ENCODE results near the gene COQ4.
A peak's percentile ranks its signal among the peaks of the same experiment; 100 is the strongest.
"Not testable (repeated sequence)": the region's sequence is repeated elsewhere in the genome, so short reads cannot be mapped to it uniquely, and the experiment has no call there.

The COQ4 gene

DNA sequence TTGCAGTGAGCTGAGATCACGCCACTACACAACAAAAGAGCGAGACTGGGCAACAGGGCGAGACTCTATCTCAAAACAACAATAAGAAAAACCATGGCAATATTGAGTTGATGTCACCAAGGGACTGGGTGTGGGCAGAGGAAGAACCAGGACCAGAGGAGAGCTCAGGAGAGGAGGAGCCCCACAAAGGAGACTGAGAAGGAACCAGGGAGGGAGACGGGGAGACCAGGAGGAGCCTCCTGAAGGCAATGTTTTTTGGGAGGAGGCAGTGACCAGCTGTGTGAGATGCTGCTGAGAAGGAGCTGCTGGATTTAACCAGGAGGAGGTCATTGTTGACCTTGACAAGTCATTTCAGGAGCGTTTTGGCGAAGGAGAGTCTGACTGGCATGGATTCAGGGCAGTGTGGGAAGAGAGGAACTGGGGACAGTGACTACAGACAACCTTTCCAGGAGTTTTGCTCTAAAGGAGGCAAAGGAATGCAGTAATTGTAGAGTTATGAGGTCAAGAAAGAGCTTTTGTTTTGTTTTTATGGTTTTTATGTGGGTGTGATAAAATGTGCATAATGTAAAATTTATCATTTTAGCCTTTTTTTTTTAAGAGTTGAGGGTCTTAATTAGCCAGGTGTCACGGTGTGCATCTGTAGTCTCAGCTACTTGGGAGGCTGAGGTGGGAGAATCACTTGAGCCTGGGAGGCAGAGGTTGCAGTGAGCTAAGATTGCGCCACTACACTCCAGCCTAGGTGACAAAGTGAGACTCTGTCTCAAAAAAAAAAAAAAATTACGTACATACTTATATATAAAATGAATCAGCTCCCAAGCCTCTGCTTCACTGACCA lies 18.3 kb upstream of the COQ4 start:
- no peak for DNase-seq

GRCh38 chr9:128304971-128305288 lies 17.7 kb upstream of the COQ4 start:
- DNase-seq: no peak

- DNase-seq: no peak
These were observed 13.1 kb upstream of the COQ4 start for GRCh38 chr9:128309551-128309950.

GRCh38 chr9:128310461-128310860 lies 12.2 kb upstream of the COQ4 start:
- no peak for DNase-seq

GRCh38 chr9:128314697-128315096 lies 7.9 kb upstream of the COQ4 start:
- no peak for DNase-seq

- DNase-seq: no peak
These were observed 6.2 kb upstream of the COQ4 start for GRCh38 chr9:128316421-128316820.

- no peak for DNase-seq
These were observed 5.0 kb upstream of the COQ4 start for GRCh38 chr9:128317629-128318028.

- DNase-seq: no peak
These were observed 1.3 kb upstream of the COQ4 start for GRCh38 chr9:128321343-128321742.

DNA sequence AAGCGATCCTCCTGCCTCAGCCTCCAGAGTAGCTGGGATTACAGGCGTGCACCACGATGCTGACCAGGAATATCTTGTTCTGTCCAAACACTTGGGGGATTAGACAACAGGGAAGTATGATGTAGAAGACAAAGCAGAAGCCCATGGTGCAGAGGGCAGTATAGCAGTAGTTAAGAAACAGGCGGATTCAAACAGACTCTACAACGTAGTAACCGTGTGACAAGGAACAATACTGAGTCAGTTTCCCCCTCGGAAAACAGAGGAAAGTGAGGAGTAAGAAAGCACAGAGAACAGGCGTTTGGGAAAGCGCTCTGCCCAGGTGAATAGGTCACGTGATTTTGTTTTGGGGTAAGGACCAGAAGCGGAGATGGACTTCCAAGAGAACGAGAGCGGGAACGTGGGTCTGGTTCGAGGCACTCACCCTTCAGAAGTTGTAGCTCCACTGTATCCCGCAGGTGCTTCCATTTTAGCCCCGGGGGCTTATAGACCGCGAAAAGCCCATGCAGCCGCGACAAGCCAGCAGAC lies 698 bp upstream of the COQ4 start:
- no peak for DNase-seq

DNA sequence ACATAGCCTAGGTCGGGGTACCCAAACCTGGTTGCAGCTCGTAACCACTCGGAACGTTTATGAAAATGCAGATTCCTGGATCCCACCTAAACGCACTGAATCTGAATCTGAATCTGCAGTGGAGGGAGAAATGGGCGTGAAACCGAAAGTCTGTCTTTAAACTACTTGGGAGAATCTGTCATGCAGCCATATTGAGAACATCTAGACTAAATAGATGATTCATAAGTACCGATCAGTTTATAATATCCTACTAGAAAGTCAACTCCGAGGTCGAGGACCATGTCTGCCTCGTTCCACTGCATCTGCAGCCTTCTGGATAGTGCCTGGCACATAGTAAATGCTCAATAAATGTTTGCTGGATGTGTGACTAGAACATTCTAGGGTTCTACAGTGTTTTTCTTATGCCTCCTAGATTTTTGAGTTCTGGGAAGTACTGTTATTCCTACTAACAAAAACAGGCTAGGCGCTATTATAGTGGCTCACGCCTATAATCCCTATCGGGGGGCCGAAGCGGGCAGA lies 632 bp downstream of the COQ4 start:
- DNase-seq: no peak

- DNase-seq: no peak
These were observed 1.2 kb downstream of the COQ4 start for GRCh38 chr9:128323791-128324190.

- no peak for DNase-seq
These were observed 1.8 kb downstream of the COQ4 start for GRCh38 chr9:128324401-128324800.

DNA sequence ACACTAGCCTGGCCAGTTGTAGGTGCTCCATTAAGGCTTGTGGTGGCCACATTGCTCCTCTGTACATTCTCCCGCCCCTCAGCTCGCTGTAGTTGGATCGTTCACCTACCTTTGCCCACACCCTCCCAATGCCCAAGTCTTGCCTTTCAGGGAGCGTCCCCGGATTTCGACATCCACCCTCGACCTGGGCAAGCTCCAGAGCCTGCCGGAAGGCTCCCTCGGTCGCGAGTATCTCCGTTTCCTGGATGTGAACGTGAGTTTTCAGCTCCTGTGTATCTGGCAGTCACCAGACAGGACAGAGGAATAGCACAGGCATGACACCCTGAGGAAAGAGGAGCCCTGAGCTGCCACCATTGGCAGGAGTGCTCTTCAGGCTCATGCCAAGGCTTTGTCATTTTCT lies 3.0 kb downstream of the COQ4 start:
- no peak for DNase-seq

- DNase-seq: no peak
These were observed 10.8 kb downstream of the COQ4 start for GRCh38 chr9:128333451-128333869.

DNA sequence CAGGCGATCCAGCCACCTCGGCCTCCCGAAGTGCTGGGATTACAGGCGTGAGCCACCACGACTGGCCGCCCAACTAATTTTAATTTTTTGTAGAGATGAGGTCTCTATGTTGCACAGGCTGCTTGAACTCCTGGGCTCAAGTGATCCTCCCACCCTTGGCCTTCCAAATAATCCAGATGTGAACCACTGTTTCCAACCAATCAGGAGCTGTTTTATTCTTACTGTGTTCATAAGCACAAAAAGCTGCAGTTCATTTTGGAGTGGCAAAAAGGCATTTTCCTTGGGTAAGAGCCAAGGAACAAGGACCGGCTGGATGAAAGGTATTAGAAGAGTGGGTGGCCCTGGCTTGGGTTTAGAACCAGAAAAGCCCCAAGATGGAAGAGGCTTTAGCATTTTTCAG lies 12.5 kb downstream of the COQ4 start:
- no peak for DNase-seq

DNA sequence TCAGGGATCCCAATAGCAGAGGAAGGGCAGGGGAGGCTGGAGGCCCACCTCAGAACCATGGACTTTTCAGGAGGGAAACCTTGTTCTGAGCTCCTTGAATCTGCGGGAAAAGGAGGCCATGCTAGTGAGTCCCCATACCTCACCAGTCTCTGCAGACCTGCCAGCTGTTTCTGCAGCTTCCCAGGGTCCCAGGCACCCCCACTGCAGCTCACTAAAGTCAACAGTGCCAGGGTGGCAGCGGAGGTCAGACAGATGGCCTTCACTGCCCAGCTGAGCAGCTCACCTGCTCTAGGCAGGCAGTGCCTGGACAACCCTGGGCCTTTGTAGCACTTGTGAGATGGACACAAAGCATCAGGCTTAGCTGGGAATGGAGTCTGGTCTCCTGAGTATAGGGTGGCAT lies 13.3 kb downstream of the COQ4 start:
- no peak for DNase-seq

- DNase-seq: no peak
These were observed 15.3 kb downstream of the COQ4 start for GRCh38 chr9:128337936-128338335.

- not testable (repeated sequence) for DNase-seq
These were observed 16.4 kb downstream of the COQ4 start for GRCh38 chr9:128338852-128339614.

- DNase-seq: peak; percentile 84
These were observed 17.4 kb downstream of the COQ4 start, which contains the start of gene SLC27A4 for GRCh38 chr9:128339761-128340690. SLC27A4 (plus strand) TSS chr9:128340527; CDS start chr9:128343133, 2,606 bp downstream.

- no peak for DNase-seq
These were observed 18.2 kb downstream of the COQ4 start for GRCh38 chr9:128340691-128341434.

DNA sequence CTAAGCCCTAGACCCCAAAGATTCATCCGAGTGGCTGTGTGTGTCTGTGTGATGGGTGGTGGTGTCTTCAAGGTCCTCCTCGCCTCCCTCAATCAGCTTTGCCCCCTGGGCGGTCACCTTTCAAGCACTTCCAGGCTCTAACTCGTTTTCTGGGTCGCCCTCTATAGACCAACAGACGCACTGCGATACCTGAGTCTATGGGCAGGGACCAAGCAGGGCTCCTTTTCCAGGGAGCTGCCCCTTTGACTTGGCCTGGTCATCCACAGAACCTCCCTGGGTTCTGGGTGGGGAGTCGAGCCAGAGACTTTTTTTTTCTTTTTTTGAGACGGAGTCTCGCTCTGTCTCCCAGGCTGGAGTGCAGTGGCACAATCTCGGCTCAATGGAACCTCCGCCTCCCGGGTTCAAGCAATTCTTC lies 18.8 kb downstream of the COQ4 start:
- DNase-seq: peak; percentile 65

Data from central memory CD4-positive, alpha-beta T cell (primary cell).